Thyroid gland (tissue), 4 donors: ENCODE data around the gene COL26A1.
"Not testable (repeated sequence)": the region's sequence is repeated elsewhere in the genome, so short reads cannot be mapped to it uniquely, and the experiment has no call there.

Experiments used
- CTCF ChIP-seq, 6 experiments: fragments of 200-600 bp in 3 of 6; fragments of 450-650 bp in 3 of 6; sonication (generic) in 3 of 6; IDR thresholded peaks; one replicate each; pipeline ENCODE4 v1.5.1; 2016 to 2019; ENCODE audit warnings: antibody characterized with exemption in 6 of 6, mild to moderate bottlenecking in 2 of 6, inconsistent platforms in 1 of 6, moderate library complexity in 1 of 6
- POLR2A ChIP-seq, 2 donors: fragments of 450-650 bp; IDR thresholded peaks; one replicate each; pipeline ENCODE4 v1.6.1; 2017; ENCODE audit warnings: antibody characterized with exemption in 2 of 2, mild to moderate bottlenecking in 2 of 2, moderate library complexity in 1 of 2

- TF ChIP-seq POLR2A, CTCF (IDR thresholded peaks at IDR 0.05): not testable (repeated sequence)
Measured at GRCh38 chr7:101560021-101560420, 197.3 kb downstream of the COL26A1 start.
